HFFc6 (cell line): ENCODE measurements around the gene ZNF664. TPM values are rescaled to one million over a fixed set of nuclear protein-coding genes. Genes with fewer than 3 reads are reported as not detected.

Experiments
- DNase-seq: peaks from one replicate; pipeline ENCODE4 v3.0.0-alpha.2; 2018
- H3K27ac Mint-ChIP-seq: 2 replicates; pipeline ENCODE4 v1.8.0; 2020; ENCODE audit warnings: mild to moderate bottlenecking, mixed read lengths
- H3K27me3 Mint-ChIP-seq: 2 replicates; pipeline ENCODE4 v1.8.0; 2021; ENCODE audit warnings: mild to moderate bottlenecking, moderate library complexity, mixed read lengths; ENCODE audit not compliant: insufficient read depth
- H3K36me3 Mint-ChIP-seq: 2 replicates; pipeline ENCODE4 v1.8.0; 2021; ENCODE audit warnings: low read depth, mixed read lengths
- H3K4me1 Mint-ChIP-seq: 2 replicates; pipeline ENCODE4 v1.8.0; 2020; ENCODE audit warnings: low read depth, mixed read lengths
- H3K4me3 Mint-ChIP-seq: 2 replicates; pipeline ENCODE4 v1.8.0; 2020; ENCODE audit warnings: mild to moderate bottlenecking, moderate library complexity, mixed read lengths
- H3K9me3 Mint-ChIP-seq: 2 replicates; pipeline ENCODE4 v1.8.0; 2020; ENCODE audit warnings: mild to moderate bottlenecking, mixed read lengths
- CTCF ChIP-seq: fragments of 200-600 bp; sonication (generic); IDR thresholded peaks from 2 replicates; pipeline ENCODE4 v1.5.0; 2021; ENCODE audit warnings: antibody characterized with exemption, mild to moderate bottlenecking
- total RNA-seq, 6 experiments: library from RNA; stranded (reverse); fragmentation: NEBNext Ultra II Directional; extraction: Animal tissue kit (Norgen Biotek cat#: 25700); gene quantifications; 2 replicates in 1 of 6; 3 replicates in 5 of 6; pipeline ENCODE4 v1.2.3, GENCODE V29; 2021

ZNF664 gene
- total RNA-seq, 6 experiments from 2014 or later = 49.1 to 55.2 (median 53.4) TPM

- Mint-ChIP-seq H3K36me3 (peaks cover 4% of the 10 kb centered on the region; the same call in 1 of the 2 replicates), H3K9me3 (no peaks in the 10 kb centered on the region), H3K4me1 (peaks cover 88% of the 10 kb centered on the region), H3K27ac (no peak overlapping the region), H3K4me3 (no peak overlapping the region), H3K27me3 (peaks cover 2% of the 10 kb centered on the region; the same call in 1 of the 2 replicates)
- DNase-seq = no peak
- no peak for TF ChIP-seq CTCF
Observed at GRCh38 chr12:124028555-124028925, 55.5 kb downstream of the ZNF664 start.

GRCh38 chr12:124030008-124030407, 57.0 kb downstream of the ZNF664 start:
- peak overlapping the region; percentile 88 for H3K27ac Mint-ChIP-seq
- no peaks in the 10 kb centered on the region for H3K9me3 Mint-ChIP-seq
- peak overlapping the region; percentile 65 for H3K4me3 Mint-ChIP-seq
- H3K27me3 Mint-ChIP-seq = peaks cover 2% of the 10 kb centered on the region; the same call in 1 of the 2 replicates
- H3K36me3 Mint-ChIP-seq = no peaks in the 10 kb centered on the region
- peaks cover 75% of the 10 kb centered on the region for H3K4me1 Mint-ChIP-seq
- no peak for DNase-seq
- no peak for TF ChIP-seq CTCF

- Mint-ChIP-seq H3K9me3 (no peaks in the 10 kb centered on the region), H3K4me3 (peak overlapping the region; percentile 65), H3K4me1 (peaks cover 70% of the 10 kb centered on the region), H3K27me3 (peaks cover 2% of the 10 kb centered on the region; the same call in 1 of the 2 replicates), H3K36me3 (no peaks in the 10 kb centered on the region), H3K27ac (peak overlapping the region; percentile 88)
- TF ChIP-seq CTCF = no peak
- peak; percentile 95 for DNase-seq
Observed at GRCh38 chr12:124030510-124030909, 57.5 kb downstream of the ZNF664 start.

GRCh38 chr12:124031058-124031457, 58.0 kb downstream of the ZNF664 start:
- H3K9me3 Mint-ChIP-seq = no peaks in the 10 kb centered on the region
- H3K27ac Mint-ChIP-seq = peak overlapping the region; percentile 88
- no peak for TF ChIP-seq CTCF
- no peaks in the 10 kb centered on the region for H3K36me3 Mint-ChIP-seq
- peak overlapping the region; percentile 65 for H3K4me3 Mint-ChIP-seq
- H3K4me1 Mint-ChIP-seq = peaks cover 64% of the 10 kb centered on the region
- peaks cover 2% of the 10 kb centered on the region; the same call in 1 of the 2 replicates for H3K27me3 Mint-ChIP-seq
- no peak for DNase-seq

- peak; percentile 50 for DNase-seq
Observed at GRCh38 chr12:124032265-124032886, 59.4 kb downstream of the ZNF664 start.

More at GRCh38 chr12:124032265-124032886, 59.4 kb downstream of the ZNF664 start:
- Mint-ChIP-seq H3K36me3 (no peaks in the 10 kb centered on the region), H3K4me1 (peaks cover 63% of the 10 kb centered on the region), H3K27me3 (peaks cover 2% of the 10 kb centered on the region; the same call in 1 of the 2 replicates), H3K9me3 (no peaks in the 10 kb centered on the region), H3K4me3 (no peak overlapping the region), H3K27ac (peak overlapping the region; percentile 3; the same call in 1 of the 2 replicates)
- TF ChIP-seq CTCF = peak; percentile 95
